ENCODE results near the gene PLXNB1. TPM values are rescaled to one million over a fixed set of nuclear protein-coding genes. Genes with fewer than 3 reads are reported as not detected.
"Not testable (repeated sequence)": the region's sequence is repeated elsewhere in the genome, so short reads cannot be mapped to it uniquely, and the experiment has no call there.

PLXNB1 gene
- total RNA-seq, 1 donor from 2014 or later = 121 TPM

- peak; percentile 36 for DNase-seq (ENCODE audit: low spot score)
- no peak for ATAC-seq
- intact Hi-C loops (cut with DNase I) = no loop called here
Observed at GRCh38 chr3:48411041-48411588, 18.8 kb downstream of the PLXNB1 start.

GRCh38 chr3:48410205-48411040 lies 19.5 kb downstream of the PLXNB1 start:
- peak; percentile 35 for DNase-seq (ENCODE audit: low spot score)
- intact Hi-C loops (cut with DNase I) = no loop called here
- no peak for ATAC-seq

- DNase-seq (ENCODE audit: low spot score) = peak; percentile 50
- no peak for ATAC-seq
- intact Hi-C loops (cut with DNase I) = no loop called here
Observed at GRCh38 chr3:48409291-48410201, 20.3 kb downstream of the PLXNB1 start.

- DNase-seq (ENCODE audit: low spot score) = peak; percentile 48
- intact Hi-C loops (cut with DNase I) = no loop called here
- no peak for ATAC-seq
Observed at GRCh38 chr3:48408823-48409281, 21.0 kb downstream of the PLXNB1 start.

GRCh38 chr3:48407542-48408099 lies 22.3 kb downstream of the PLXNB1 start:
- peak; percentile 30 for DNase-seq (ENCODE audit: low spot score)
- no peak for ATAC-seq
- intact Hi-C loops (cut with DNase I) = no loop called here

- DNase-seq (ENCODE audit: low spot score) = peak; percentile 45
- ATAC-seq = no peak
Observed at GRCh38 chr3:48406443-48407431, 23.1 kb downstream of the PLXNB1 start.

GRCh38 chr3:48405971-48406370 lies 23.9 kb downstream of the PLXNB1 start:
- intact Hi-C loops (cut with DNase I) = no loop called here
- ATAC-seq (no peak), DNase-seq (ENCODE audit: low spot score) (no peak)

More at GRCh38 chr3:48406443-48407431, 23.1 kb downstream of the PLXNB1 start:
- intact Hi-C loops (cut with DNase I) = no loop called here

- DNase-seq (ENCODE audit: low spot score) = peak; percentile 52
- ATAC-seq = no peak
- intact Hi-C loops (cut with DNase I) = no loop called here
Observed at GRCh38 chr3:48405343-48405881, 24.5 kb downstream of the PLXNB1 start.

GRCh38 chr3:48404440-48405342 lies 25.2 kb downstream of the PLXNB1 start:
- ATAC-seq (no peak), DNase-seq (ENCODE audit: low spot score) (peak; percentile 45)
- intact Hi-C loops (cut with DNase I) = no loop called here

GRCh38 chr3:48403533-48404439 lies 26.1 kb downstream of the PLXNB1 start:
- intact Hi-C loops (cut with DNase I) = no loop called here
- DNase-seq (ENCODE audit: low spot score) (no peak), ATAC-seq (no peak)

GRCh38 chr3:48402907-48403306 lies 27.0 kb downstream of the PLXNB1 start:
- no peak for DNase-seq (ENCODE audit: low spot score)
- intact Hi-C loops (cut with DNase I) = no loop called here
- no peak for ATAC-seq

GRCh38 chr3:48402281-48402732 lies 27.6 kb downstream of the PLXNB1 start:
- intact Hi-C loops (cut with DNase I) = no loop called here
- DNase-seq (ENCODE audit: low spot score) = peak; percentile 86
- peak; percentile 92 for ATAC-seq

- intact Hi-C loops (cut with DNase I); DNase-seq (ENCODE audit: low spot score): not testable (repeated sequence)
Observed at GRCh38 chr3:48401434-48401901, 28.4 kb downstream of the PLXNB1 start.

GRCh38 chr3:48400824-48401433 lies 29.0 kb downstream of the PLXNB1 start:
- DNase-seq (ENCODE audit: low spot score) (peak; percentile 61), ATAC-seq (peak; percentile 62)
- intact Hi-C loops (cut with DNase I) = no loop called here

More at GRCh38 chr3:48401434-48401901, 28.4 kb downstream of the PLXNB1 start:
- not testable (repeated sequence) for ATAC-seq

All from sciatic nerve (tissue), 2 donors.